Coronary artery (tissue), 2 donors: Measurements from ENCODE around the gene ZNF618.
A peak's percentile ranks its signal among the peaks of the same experiment; 100 is the strongest.

ENCODE experiments used
- DNase-seq: peaks from one replicate; pipeline ENCODE4 v3.0.0-alpha.2; 2017; ENCODE audit warnings: low spot score
- H3K27ac ChIP-seq, 2 donors: fragments of 200-600 bp; sonication (generic); one replicate each; pipeline ENCODE4 v1.5.1; 2016 to 2019
- H3K4me3 ChIP-seq: fragments of 200-600 bp; sonication (generic); 2 replicates; pipeline ENCODE4 v1.5.1; 2016; ENCODE audit warnings: mild to moderate bottlenecking, moderate library complexity
- CTCF ChIP-seq: fragments of 200-600 bp; sonication (generic); IDR thresholded peaks from one replicate; pipeline ENCODE4 v1.5.1; 2019; ENCODE audit warnings: antibody characterized with exemption

The ZNF618 gene

GRCh38 chr9:113958556-113958955, 82.4 kb downstream of the ZNF618 start:
- DNase-seq, result peak; percentile 56
- H3K27ac ChIP-seq, result peak overlapping the region in 1 of 2 donors; percentile 54

GRCh38 chr9:113960768-113961167, 84.7 kb downstream of the ZNF618 start:
- peak; percentile 55 for DNase-seq
- H3K4me3 ChIP-seq, result no peak overlapping the region
- TF ChIP-seq CTCF, result no peak
- H3K27ac ChIP-seq, result no peak overlapping the region

More at GRCh38 chr9:113958556-113958955, 82.4 kb downstream of the ZNF618 start:
- H3K4me3 ChIP-seq, result no peak overlapping the region
- TF ChIP-seq CTCF, result no peak

- no peak overlapping the region for H3K4me3 ChIP-seq
- no peak for TF ChIP-seq CTCF
- peak; percentile 63 for DNase-seq
- H3K27ac ChIP-seq, result no peak overlapping the region
These were observed 86.3 kb downstream of the ZNF618 start for GRCh38 chr9:113962396-113962795.

- peak; percentile 37 for TF ChIP-seq CTCF
- Histone ChIP-seq H3K27ac (no peak overlapping the region), H3K4me3 (no peak overlapping the region)
- no peak for DNase-seq
These were observed 87.0 kb downstream of the ZNF618 start for GRCh38 chr9:113963017-113963620.

GRCh38 chr9:113963696-113964494, 87.8 kb downstream of the ZNF618 start:
- no peak for TF ChIP-seq CTCF
- Histone ChIP-seq H3K4me3 (no peak overlapping the region), H3K27ac (no peak overlapping the region)
- no peak for DNase-seq

- no peak for DNase-seq
- no peak for TF ChIP-seq CTCF
- no peak overlapping the region for H3K27ac ChIP-seq
- H3K4me3 ChIP-seq, result no peak overlapping the region
These were observed 88.5 kb downstream of the ZNF618 start for GRCh38 chr9:113964495-113965170.
